Measurements from ENCODE around the gene NDST1. TPM values are rescaled to one million over a fixed set of nuclear protein-coding genes. Genes with fewer than 3 reads are reported as not detected.

Gene NDST1
- total RNA-seq, 1 donor from 2014 or later, result 132 TPM

DNA sequence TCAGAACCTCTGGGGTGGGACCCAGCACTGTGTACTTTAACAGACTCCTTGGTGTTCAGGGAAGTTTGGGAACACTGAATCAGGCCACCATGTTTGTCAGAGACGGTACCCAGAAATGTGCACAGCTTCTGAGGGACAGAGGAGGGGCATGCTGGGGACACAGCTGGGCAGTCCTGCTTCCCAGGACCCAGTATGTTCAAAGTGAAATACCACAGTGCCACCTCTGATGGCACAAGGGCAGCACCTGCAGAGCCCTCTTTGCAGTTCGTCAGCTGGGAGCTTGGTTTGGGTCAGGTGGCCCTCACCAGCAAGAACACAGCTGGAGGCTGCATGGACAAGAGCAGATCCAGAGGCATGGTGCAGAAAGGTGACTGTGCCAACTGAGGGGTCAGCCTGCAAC lies 51.2 kb downstream of the NDST1 start:
- peaks cover 8% of the 10 kb centered on the region for H3K9me3 Mint-ChIP-seq
- peaks cover 13% of the 10 kb centered on the region for H3K36me3 Mint-ChIP-seq
- DNase-seq (ENCODE audit: low spot score in 2 of 2, unreplicated experiment in 2 of 2), result no peak
- H3K27me3 Mint-ChIP-seq (ENCODE audit: low read depth), result no peaks in the 10 kb centered on the region
- H3K27ac Mint-ChIP-seq, result no peak overlapping the region
- TF ChIP-seq, protein P1, sequence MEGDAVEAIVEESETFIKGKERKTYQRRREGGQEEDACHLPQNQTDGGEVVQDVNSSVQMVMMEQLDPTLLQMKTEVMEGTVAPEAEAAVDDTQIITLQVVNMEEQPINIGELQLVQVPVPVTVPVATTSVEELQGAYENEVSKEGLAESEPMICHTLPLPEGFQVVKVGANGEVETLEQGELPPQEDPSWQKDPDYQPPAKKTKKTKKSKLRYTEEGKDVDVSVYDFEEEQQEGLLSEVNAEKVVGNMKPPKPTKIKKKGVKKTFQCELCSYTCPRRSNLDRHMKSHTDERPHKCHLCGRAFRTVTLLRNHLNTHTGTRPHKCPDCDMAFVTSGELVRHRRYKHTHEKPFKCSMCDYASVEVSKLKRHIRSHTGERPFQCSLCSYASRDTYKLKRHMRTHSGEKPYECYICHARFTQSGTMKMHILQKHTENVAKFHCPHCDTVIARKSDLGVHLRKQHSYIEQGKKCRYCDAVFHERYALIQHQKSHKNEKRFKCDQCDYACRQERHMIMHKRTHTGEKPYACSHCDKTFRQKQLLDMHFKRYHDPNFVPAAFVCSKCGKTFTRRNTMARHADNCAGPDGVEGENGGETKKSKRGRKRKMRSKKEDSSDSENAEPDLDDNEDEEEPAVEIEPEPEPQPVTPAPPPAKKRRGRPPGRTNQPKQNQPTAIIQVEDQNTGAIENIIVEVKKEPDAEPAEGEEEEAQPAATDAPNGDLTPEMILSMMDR (IDR thresholded peaks at IDR 0.05; ENCODE audit: unreplicated experiment), result no peak
- no peak overlapping the region for H3K4me3 Mint-ChIP-seq
- H3K4me1 Mint-ChIP-seq, result peaks cover 7% of the 10 kb centered on the region

DNA sequence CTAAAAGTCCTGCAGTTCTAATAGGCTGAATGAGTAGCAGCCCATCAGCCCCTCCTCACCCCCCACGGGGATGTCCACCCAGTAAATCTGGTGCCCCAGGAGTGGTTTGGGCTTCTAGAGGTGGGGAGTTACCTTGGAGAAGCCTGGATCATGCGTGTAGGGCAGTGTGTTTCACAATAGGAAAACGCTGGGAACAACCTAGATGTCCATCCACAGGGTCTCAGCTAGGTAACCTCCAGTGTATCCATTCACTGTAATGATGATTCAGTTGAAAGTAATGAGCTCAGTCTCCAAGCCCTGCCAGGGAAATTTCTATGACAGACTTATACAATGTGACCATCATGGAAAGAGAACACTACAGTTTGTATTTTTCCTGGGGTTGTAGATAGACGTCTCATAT lies 51.8 kb downstream of the NDST1 start:
- Mint-ChIP-seq H3K4me3 (no peak overlapping the region), H3K36me3 (peaks cover 13% of the 10 kb centered on the region), H3K27me3 (ENCODE audit: low read depth) (no peaks in the 10 kb centered on the region), H3K9me3 (peaks cover 9% of the 10 kb centered on the region), H3K27ac (no peak overlapping the region), H3K4me1 (peaks cover 7% of the 10 kb centered on the region)
- TF ChIP-seq, protein P1 (IDR thresholded peaks at IDR 0.05; ENCODE audit: unreplicated experiment), result no peak
- no peak for DNase-seq (ENCODE audit: low spot score in 2 of 2, unreplicated experiment in 2 of 2)

DNA sequence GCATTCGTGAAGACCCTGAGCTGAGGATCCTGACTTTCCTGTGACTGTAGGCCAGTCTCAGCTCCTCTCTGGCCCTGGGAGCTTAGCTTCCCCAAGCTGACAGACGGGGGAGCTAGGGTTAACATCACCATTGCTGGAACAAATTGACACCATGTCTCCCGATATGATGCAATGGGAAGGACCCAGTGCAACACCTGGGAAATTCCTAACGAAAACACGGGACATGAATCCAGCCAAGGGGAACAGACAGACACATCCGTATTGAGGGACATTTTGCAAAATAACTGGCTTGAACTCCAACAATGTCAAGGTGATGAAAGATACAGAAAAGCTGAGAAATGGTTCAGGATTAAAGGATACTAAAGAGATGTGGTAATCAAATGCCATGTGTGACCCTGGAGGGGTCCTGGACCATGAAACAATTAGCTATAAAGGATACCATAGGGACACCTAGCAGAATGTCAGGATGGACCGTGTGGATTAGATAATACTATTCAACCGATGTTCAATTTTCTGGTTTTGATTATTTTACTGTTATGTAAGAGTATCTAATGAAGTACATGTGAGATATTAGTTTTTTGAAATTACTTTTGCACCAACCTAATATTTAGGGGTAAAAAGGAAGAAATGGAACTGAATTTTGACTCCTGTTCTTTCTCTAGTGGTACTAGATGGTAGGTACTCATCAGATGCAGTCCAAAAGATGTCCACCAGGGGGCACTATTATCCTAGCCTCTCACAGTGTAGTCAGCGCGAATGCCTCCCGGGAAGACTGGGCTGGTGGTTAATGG lies 52.7 kb downstream of the NDST1 start:
- Mint-ChIP-seq H3K27ac (no peak overlapping the region), H3K4me1 (peaks cover 7% of the 10 kb centered on the region), H3K4me3 (no peak overlapping the region)

DNA sequence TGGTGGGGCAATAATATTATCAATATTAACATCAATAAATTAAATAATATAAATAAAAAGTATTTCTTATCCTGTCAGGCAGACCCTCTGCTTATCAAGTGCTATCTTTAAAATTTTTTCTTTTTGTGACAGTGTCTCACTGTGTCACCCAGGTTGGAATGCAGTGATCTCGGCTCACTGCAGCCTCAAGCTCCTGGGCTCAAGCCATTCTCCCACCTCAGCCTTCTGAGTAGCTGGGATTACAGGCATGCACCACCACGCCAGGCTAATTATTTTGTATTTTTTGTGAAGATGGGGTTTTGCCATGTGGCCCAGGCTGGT lies 53.2 kb downstream of the NDST1 start:
- H3K9me3 Mint-ChIP-seq, result peaks cover 9% of the 10 kb centered on the region
- H3K4me3 Mint-ChIP-seq, result no peak overlapping the region
- DNase-seq (ENCODE audit: low spot score in 2 of 2, unreplicated experiment in 2 of 2), result no peak
- no peaks in the 10 kb centered on the region for H3K27me3 Mint-ChIP-seq (ENCODE audit: low read depth)
- TF ChIP-seq, protein P1 (IDR thresholded peaks at IDR 0.05; ENCODE audit: unreplicated experiment), result no peak
- H3K36me3 Mint-ChIP-seq, result peaks cover 9% of the 10 kb centered on the region
- no peak overlapping the region for H3K27ac Mint-ChIP-seq
- peaks cover 7% of the 10 kb centered on the region for H3K4me1 Mint-ChIP-seq

More for the DNA sequence above, 52.7 kb downstream of the NDST1 start:
- TF ChIP-seq, protein P1 (IDR thresholded peaks at IDR 0.05; ENCODE audit: unreplicated experiment), result peak; percentile 98
- Mint-ChIP-seq H3K27me3 (ENCODE audit: low read depth) (no peaks in the 10 kb centered on the region), H3K9me3 (peaks cover 9% of the 10 kb centered on the region), H3K36me3 (peaks cover 13% of the 10 kb centered on the region)
- DNase-seq (ENCODE audit: low spot score in 2 of 2, unreplicated experiment in 2 of 2), result peak; percentile 72 to 93

DNA sequence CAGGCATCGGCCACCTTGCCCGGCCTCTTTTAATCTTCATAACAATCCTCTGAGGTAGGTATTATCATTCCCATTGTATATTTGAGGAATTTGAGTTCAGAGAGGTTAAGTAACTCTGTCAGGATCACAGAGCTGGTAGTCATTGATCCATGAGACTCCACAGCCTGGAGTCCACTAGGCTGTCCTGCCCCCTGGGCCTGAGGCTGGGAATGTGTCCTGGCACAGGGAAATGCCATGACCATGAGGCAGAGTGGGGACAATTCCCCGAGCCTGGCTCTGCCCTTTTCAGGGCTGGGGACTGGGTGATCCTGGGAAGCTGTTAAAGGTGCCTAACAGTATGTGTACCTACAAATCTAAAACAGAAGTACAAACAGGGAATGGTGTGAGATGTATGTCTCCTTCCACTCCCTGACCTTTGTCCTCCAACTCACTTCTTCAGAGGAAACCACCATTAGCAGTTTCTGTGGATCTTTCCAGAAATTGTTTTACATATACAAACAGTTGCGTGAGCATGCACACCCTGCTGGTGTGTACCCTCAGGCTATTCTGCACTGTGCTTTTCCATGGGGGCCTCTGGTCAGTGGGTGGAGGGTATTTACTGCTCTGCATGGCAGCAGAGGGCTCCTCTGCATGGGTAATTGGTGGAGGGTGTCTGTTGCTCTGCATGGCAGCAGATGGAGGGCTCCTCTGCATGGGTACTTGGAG lies 53.8 kb downstream of the NDST1 start:
- Mint-ChIP-seq H3K36me3 (peaks cover 5% of the 10 kb centered on the region), H3K27ac (no peak overlapping the region), H3K4me3 (no peak overlapping the region), H3K4me1 (peaks cover 7% of the 10 kb centered on the region), H3K9me3 (peaks cover 9% of the 10 kb centered on the region), H3K27me3 (ENCODE audit: low read depth) (no peaks in the 10 kb centered on the region)
- no peak for DNase-seq (ENCODE audit: low spot score in 2 of 2, unreplicated experiment in 2 of 2)
- TF ChIP-seq, protein P1 (IDR thresholded peaks at IDR 0.05; ENCODE audit: unreplicated experiment), result no peak
